GM10266 (cell line): ENCODE data around the gene STX5.
A peak's percentile ranks its signal among the peaks of the same experiment; 100 is the strongest.

Experiments
- DNase-seq: peaks from one replicate; pipeline ENCODE4 v3.0.0; 2012; ENCODE audit errors: extremely low spot score
- TF ChIP-seq, protein P1 (sequence below): IDR thresholded peaks from 2 replicates; pipeline ENCODE4 v1.5.1; 2012; ENCODE audit warnings: mild to moderate bottlenecking, low read depth; ENCODE audit not compliant: control insufficient read depth, insufficient read depth; ENCODE audit errors: missing control alignments

Gene STX5

DNA sequence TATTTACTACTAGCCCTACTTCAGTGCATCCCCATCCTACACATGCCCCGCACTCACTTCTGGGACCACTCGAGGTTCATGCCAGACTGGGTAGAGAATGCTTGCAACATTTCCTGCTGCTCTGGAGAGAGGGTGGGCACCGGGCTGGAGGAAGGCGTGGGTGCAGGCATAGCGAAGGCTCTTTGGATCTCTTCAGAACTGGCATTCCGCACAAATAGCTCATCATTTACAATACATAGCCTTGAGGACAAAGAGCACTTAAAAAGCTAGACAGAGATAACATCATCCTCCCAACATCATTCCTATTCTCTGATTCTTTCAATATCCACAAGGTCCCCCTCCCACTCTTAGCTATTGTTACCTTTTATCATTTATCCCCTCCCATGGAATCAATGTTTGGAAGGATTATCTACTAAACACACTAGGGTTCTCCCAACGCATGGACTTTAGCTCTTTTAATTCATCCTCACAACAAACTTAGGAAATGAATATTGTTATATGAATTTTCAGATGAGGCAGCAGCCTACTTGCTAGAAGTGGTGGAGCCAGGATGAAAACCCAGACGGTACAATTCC is 37.6 kb downstream of the STX5 start:
- TF ChIP-seq, protein P1, sequence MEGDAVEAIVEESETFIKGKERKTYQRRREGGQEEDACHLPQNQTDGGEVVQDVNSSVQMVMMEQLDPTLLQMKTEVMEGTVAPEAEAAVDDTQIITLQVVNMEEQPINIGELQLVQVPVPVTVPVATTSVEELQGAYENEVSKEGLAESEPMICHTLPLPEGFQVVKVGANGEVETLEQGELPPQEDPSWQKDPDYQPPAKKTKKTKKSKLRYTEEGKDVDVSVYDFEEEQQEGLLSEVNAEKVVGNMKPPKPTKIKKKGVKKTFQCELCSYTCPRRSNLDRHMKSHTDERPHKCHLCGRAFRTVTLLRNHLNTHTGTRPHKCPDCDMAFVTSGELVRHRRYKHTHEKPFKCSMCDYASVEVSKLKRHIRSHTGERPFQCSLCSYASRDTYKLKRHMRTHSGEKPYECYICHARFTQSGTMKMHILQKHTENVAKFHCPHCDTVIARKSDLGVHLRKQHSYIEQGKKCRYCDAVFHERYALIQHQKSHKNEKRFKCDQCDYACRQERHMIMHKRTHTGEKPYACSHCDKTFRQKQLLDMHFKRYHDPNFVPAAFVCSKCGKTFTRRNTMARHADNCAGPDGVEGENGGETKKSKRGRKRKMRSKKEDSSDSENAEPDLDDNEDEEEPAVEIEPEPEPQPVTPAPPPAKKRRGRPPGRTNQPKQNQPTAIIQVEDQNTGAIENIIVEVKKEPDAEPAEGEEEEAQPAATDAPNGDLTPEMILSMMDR, result no peak
- DNase-seq, result no peak

DNA sequence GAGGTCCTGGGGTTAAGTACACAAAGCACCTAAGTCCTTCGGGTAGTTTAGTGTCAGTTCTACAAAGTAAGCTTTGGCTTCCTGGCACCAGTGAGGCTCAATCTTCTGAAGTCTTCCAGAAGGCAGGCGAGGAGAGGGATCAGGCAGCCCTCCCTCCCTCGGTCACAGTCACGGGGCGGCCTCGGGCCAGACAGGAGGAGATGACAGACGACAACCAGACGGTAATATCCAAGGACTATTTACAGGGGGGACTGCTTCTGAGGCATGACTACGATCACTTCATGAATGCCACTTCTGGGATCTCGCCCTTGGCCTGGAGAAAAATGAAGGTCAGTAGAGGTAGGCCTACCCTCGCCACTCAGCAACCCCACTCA is 39.7 kb downstream of the STX5 start:
- TF ChIP-seq, protein P1, result no peak

DNA sequence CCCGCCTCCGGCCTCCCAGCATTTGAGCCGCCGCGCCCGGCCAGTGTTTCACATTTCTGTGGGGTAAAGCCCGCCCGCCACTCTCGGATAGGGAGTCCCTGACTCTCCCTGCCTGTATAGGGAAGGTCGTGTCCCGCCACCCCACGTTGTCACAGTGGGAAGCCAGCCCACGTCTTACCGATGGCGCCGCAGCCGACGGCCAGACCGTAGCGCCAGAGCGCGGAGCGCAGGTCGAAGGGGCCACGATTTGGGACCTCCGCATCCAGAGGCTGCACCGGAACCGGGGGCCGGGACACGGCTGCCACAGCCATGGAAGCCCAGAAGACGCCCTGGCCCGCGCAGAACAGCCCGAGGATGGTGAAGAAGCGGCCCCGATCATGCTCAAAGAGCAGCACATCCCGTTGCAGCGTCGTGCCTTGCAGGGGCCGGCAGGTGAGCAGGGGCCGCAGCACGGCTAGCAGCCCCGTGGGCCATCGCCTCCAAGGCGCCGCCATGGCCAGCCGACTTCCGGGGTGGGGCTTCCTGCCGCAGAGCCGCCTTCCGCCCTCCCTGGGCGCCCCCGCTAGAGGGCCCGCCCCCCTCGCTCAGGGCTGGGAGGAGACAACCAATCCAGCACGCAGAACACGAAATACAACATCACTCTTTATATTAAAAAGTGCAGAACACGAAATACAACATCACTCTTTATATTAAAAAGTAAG is 40.2 kb downstream of the STX5 start, which contains the start of gene TMEM223:
TSS of gene TMEM223 (minus strand) at position 506 of the 701 bp plus-strand sequence. CDS start at position 494, 12 bp downstream.
- peak; percentile 92 for DNase-seq
- TF ChIP-seq, protein P1, result peak; percentile 20

More for the DNA sequence above, 39.7 kb downstream of the STX5 start:
- DNase-seq, result no peak

DNA sequence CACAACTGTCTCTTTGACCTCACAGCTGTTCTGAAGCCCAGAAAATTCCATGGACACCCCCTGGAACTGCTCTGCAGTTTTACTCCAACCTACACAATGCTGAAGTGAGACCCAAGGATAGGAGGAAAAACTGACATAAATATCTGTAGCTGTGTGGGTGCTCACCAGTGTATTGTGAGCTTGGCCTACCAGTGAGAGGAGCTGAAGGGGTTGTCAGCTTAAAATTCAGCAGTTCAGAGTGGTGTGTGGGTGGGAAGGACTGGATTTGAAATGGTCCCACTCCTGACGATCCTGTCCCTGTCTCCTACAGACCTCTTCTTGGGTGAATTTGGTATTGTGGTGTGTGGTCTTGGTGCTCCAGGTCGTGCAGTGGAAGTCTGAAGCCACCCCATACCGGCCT is 42.3 kb downstream of the STX5 start:
- no peak for DNase-seq
- TF ChIP-seq, protein P1, result no peak

DNA sequence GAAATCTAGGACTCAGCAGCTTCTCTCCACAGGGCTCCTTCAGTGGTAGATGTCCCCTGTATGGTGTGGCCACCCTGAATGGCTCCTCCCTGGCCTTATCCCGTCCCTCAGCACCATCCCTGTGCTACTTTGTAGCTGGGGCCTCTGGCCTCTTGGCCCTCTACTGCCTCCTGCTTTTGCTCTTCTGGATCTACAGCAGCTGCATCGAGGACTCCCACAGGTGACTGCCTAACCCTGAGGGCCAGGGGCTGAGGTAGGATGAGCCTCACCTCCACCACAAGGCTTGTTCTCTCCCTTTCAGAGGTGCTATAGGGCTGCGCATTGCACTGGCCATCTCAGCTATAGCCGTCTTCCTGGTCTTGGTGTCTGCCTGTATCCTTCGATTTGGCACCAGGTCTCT is 42.9 kb downstream of the STX5 start:
- TF ChIP-seq, protein P1, result no peak
- no peak for DNase-seq

DNA sequence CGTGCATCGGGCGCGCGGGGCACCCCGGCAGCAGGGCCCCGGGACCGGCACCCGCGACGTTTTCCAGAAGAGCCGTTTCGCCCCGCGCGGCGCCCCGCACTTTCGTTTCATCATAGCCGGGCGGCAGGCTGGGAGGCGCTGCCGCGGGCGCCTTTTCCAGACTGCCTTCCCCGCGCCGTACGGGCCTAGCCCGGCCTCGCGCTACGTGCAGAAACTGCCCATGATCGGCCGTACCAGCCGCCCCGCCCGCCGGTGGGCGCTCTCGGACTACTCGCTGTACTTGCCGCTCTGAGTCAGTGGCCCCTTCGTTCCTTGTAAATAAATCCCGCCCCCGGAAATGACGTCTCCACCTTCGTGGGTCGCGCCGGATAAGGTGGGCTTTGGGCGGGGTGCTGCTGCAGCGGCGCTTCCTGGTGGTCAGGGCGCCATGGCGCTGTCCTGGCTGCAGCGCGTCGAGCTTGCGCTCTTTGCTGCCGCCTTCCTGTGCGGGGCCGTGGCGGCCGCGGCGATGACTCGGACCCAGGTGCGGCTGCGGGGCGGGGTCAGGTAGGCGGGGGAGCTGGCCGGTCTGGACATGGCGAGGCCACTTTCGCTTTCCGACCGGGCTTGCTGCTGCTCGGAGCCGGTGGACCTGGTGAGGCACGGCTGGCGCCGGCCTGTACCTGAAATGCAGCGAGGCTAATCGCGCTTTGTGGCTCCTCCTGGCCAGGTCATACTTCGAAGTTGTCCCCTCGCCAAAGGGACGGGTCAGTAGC is 44.7 kb downstream of the STX5 start, which contains the start of gene TMEM179B:
TSS of gene TMEM179B (plus strand) at position 398 of the 755 bp plus-strand sequence. CDS start at position 428, 30 bp downstream.
- DNase-seq, result peak; percentile 98

More for the DNA sequence above, 44.7 kb downstream of the STX5 start, which contains the start of gene TMEM179B:
- TF ChIP-seq, protein P1, result peak; percentile 79
